Central memory CD4-positive, alpha-beta T cell (primary cell): ENCODE measurements around the gene SETBP1.

Experiments used
- DNase-seq: peaks from one replicate; pipeline ENCODE4 v3.0.0; 2022

The SETBP1 gene

GRCh38 chr18:44882163-44882868 lies 201.6 kb downstream of the SETBP1 start:
- DNase-seq: no peak

- no peak for DNase-seq
Measured at GRCh38 chr18:44883671-44884070, 203.0 kb downstream of the SETBP1 start.

- DNase-seq: no peak
Measured at GRCh38 chr18:44884431-44884830, 203.7 kb downstream of the SETBP1 start.

GRCh38 chr18:44885507-44885906 lies 204.8 kb downstream of the SETBP1 start:
- no peak for DNase-seq

- no peak for DNase-seq
Measured at GRCh38 chr18:44887227-44887631, 206.5 kb downstream of the SETBP1 start.

- DNase-seq: no peak
Measured at GRCh38 chr18:44889111-44889510, 208.4 kb downstream of the SETBP1 start.

- no peak for DNase-seq
Measured at GRCh38 chr18:44893045-44893706, 212.5 kb downstream of the SETBP1 start.

GRCh38 chr18:44893966-44894365 lies 213.3 kb downstream of the SETBP1 start:
- no peak for DNase-seq

- DNase-seq: no peak
Measured at GRCh38 chr18:44895176-44895798, 214.6 kb downstream of the SETBP1 start.

GRCh38 chr18:44896846-44897245 lies 216.2 kb downstream of the SETBP1 start:
- no peak for DNase-seq

- DNase-seq: no peak
Measured at GRCh38 chr18:44897411-44897810, 216.7 kb downstream of the SETBP1 start.

- DNase-seq: no peak
Measured at GRCh38 chr18:44897816-44898215, 217.1 kb downstream of the SETBP1 start.

- DNase-seq: no peak
Measured at GRCh38 chr18:44898498-44898897, 217.8 kb downstream of the SETBP1 start.

- no peak for DNase-seq
Measured at GRCh38 chr18:44899832-44900231, 219.1 kb downstream of the SETBP1 start.

GRCh38 chr18:44900627-44901026 lies 219.9 kb downstream of the SETBP1 start:
- no peak for DNase-seq

- no peak for DNase-seq
Measured at GRCh38 chr18:44901283-44901682, 220.6 kb downstream of the SETBP1 start.

GRCh38 chr18:44903327-44903726 lies 222.6 kb downstream of the SETBP1 start:
- DNase-seq: no peak

GRCh38 chr18:44904768-44905167 lies 224.1 kb downstream of the SETBP1 start:
- DNase-seq: no peak

GRCh38 chr18:44909191-44909719 lies 228.6 kb downstream of the SETBP1 start:
- DNase-seq: no peak

- no peak for DNase-seq
Measured at GRCh38 chr18:44911260-44911659, 230.6 kb downstream of the SETBP1 start.

GRCh38 chr18:44911773-44912172 lies 231.1 kb downstream of the SETBP1 start:
- DNase-seq: no peak

GRCh38 chr18:44912740-44913478 lies 232.2 kb downstream of the SETBP1 start:
- no peak for DNase-seq

- no peak for DNase-seq
Measured at GRCh38 chr18:44914028-44914427, 233.3 kb downstream of the SETBP1 start.
